Fibroblast of mammary gland (primary cell): Measurements from ENCODE around the gene TICRR.

Experiments used
- DNase-seq: peaks from one replicate; pipeline ENCODE4 v3.0.0-alpha.2; 2010; ENCODE audit warnings: low read depth
- H3K4me3 ChIP-seq: 2 replicates; pipeline ENCODE4 v1.5.1; 2011; ENCODE audit warnings: low read depth, mild to moderate bottlenecking, low read length, moderate library complexity; ENCODE audit not compliant: control insufficient read depth
- TF ChIP-seq, protein P1 (sequence below): conservative IDR thresholded peaks from 2 replicates; pipeline ENCODE4 v1.5.1; 2011; ENCODE audit warnings: low read depth, low read length, inconsistent platforms; ENCODE audit not compliant: control insufficient read depth, insufficient read depth

Gene TICRR

DNA sequence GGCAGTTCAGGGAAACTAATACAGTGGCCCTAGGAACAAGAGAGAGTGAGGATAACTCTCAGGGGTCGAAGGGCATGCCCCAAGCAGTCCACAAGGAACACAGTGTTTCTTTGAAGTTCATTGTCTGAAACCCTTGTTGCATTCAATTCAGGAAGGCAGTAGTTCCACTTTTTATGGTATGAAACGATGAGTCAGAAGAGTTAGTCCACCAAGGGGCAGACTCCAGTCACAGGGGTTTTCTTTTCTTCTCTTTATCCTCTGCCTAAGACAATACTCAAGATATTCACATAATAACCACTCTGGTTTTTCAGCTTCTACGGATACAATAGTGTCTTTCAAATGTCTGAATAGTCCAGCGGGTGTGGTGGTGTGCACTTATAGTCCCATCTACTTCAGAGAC is 23.7 kb upstream of the TICRR start:
- H3K4me3 ChIP-seq: no peak overlapping the region
- no peak for DNase-seq
- TF ChIP-seq, protein P1, sequence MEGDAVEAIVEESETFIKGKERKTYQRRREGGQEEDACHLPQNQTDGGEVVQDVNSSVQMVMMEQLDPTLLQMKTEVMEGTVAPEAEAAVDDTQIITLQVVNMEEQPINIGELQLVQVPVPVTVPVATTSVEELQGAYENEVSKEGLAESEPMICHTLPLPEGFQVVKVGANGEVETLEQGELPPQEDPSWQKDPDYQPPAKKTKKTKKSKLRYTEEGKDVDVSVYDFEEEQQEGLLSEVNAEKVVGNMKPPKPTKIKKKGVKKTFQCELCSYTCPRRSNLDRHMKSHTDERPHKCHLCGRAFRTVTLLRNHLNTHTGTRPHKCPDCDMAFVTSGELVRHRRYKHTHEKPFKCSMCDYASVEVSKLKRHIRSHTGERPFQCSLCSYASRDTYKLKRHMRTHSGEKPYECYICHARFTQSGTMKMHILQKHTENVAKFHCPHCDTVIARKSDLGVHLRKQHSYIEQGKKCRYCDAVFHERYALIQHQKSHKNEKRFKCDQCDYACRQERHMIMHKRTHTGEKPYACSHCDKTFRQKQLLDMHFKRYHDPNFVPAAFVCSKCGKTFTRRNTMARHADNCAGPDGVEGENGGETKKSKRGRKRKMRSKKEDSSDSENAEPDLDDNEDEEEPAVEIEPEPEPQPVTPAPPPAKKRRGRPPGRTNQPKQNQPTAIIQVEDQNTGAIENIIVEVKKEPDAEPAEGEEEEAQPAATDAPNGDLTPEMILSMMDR: no peak

DNA sequence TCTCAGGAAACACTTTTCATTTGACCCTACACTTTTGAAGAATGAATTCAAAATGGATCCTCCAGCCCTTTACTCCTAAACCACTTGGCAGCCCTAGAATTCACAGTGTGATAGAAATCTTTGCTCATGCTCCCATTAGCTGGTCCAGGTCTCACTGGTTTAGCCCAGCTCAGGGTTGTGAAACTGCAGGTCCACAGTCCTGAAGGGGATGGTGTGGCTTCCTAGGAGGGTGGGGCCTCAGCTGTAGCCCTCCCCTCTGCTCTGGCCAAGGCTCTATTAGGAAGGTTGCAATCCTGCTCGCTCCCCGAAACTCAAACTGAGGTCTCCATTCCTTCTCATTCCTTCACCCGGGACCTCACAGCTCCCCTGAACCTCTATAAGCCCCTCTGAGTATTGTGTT is 21.6 kb upstream of the TICRR start:
- no peak for DNase-seq
- H3K4me3 ChIP-seq: no peak overlapping the region
- TF ChIP-seq, protein P1: no peak

DNA sequence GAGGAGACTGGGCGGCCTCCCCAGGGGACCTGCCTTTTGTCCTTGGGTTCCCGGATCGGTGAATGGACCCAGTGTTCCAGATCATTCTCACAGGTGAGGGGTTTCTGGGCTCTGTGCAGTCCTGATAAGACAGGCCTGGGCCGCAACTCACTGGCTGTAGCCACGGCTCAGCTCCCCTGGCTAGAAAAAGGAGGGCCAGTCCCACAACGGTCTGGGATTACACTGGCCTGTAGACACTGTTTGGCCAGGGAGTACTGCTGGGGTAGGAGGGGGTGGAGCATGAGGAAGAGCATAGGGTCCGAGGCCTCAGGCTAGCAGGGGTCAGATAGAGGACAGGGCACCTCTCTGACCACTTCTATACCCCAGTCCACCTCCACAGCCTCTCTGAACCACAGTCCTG is 21.0 kb upstream of the TICRR start:
- H3K4me3 ChIP-seq: no peak overlapping the region

DNA sequence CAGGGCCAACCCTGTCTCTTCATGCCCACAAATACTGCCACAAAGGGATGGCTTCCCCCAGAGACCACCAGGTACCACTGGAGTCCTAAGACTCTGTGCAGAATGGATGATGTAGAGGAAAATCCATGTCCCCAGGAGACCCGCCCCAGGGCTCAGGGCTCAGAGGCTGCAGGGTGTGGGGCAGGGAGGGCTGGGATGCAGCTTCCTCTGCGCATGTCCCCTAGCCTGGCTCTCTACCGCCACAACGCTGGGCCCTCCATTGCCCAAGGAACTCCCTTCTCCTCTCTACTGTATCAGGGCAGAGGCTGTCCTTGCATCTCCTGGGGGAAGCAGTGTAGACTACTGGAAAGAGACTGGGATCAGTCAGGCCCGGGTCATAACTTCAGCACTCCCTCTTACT is 19.5 kb upstream of the TICRR start:
- TF ChIP-seq, protein P1: no peak
- no peak for DNase-seq
- H3K4me3 ChIP-seq: no peak overlapping the region

More for the DNA sequence above, 21.0 kb upstream of the TICRR start:
- no peak for DNase-seq
- TF ChIP-seq, protein P1: no peak

DNA sequence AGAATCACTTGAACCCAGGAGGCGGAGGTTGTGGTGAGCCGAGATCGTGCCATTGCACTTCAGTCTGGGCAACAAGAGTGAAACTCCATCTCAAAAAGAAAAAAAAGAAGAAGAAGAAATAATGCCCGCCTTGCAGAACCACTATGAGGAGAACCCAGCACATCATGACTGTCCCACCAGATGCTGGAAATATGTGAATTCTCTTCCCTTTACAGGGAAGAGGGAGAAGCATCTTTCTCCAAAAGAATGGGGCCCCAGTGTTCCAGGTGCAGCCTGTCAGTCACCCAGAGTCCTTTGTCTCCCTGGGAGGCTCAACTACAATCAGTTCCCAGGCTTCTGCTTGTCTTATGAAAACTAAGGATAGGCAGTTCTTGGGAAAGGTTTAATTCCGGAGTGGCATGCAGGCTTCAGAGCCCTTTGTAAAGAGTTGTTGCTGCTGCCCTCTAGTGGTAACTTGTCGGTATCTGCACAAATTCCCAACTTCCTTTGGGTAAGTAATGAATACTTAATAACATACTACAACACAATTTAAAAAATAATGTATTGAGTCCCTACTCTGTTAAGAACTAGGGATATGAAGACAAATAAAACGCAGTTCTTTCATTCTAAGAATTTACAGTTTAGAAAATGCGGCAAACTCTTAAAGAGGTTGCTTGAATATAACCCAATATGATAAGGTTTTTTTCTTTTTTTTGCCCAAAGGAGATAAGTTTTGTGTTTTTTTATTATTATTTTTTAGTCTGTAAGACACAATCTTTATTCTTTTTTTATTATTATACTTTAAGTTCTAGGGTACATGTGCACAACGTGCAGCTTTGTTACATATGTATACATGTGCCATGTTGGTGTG is 18.6 kb upstream of the TICRR start:
- TF ChIP-seq, protein P1: peak; percentile 80
- H3K4me3 ChIP-seq: no peak overlapping the region
- peak; percentile 77 for DNase-seq

DNA sequence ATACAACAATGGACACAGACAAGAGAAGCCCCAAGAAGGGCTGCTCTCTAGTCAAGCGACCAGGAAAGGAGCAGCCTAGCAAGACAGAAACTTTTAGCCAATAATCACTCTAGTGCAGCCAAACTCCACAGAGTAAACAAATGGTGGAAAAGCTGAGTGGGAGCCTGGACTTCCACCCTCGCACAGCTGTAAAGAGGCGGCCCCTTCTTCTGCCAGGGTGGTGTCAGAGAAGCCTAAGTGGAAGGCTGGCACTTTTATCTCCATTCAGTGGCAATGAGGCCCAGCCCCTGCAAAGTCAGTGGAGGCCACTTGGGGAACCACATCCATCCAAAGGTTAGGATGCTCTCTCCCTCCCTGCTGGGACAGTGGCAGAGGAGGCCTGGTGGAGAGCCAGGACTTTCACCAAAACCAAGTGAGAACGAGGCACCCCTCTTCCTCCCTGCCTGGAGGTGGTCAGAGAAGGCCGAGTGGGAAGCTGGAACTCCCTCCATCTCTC is 15.5 kb upstream of the TICRR start:
- no peak for DNase-seq
- no peak overlapping the region for H3K4me3 ChIP-seq
- TF ChIP-seq, protein P1: no peak

DNA sequence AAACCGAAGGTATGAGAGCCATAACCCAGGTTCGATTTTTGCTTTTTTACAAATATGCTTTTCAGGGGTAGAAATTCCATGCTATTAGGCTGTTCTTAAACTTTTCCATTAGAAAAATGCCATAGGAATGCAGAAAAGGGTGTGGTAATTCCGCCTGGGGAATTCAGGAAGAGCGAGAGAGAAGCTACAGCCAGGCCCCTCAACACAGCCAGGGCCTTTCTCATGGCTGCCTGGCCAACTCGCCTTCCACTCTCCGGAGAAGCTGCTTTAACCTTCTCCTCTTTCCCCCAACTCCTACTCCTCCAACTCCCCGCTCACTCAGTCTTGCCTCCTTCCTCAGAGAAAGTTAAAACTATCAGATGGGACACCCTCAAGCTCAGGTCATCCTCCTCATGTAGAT is 9.1 kb upstream of the TICRR start:
- TF ChIP-seq, protein P1: no peak

More for the DNA sequence above, 9.1 kb upstream of the TICRR start:
- no peak overlapping the region for H3K4me3 ChIP-seq
- DNase-seq: no peak
